ENCODE results near the gene RAB31.

DNA sequence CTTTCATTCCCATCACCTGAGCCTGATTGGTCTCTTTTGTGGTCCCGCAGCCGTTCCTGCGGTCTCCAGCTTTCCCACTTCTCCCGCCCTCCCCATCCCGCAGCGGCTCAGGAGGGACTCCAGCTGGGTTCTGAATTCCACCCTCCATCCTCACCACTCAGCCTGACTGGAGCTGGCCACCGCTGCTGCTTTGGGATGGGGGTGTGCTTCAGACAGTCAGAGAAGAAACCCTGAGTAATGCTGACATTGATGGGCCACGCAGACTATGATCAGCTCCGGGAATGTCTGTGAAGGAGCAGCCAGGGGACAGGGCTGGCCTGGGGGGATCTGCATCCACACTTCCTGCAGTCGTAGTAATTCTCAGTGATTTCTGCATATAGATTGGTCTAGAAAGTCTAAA is 131.8 kb downstream of the RAB31 start:
- no peak for TF ChIP-seq POLR2AphosphoS5 (IDR thresholded peaks at IDR 0.05; ENCODE audit: low read depth, low read length)
- no peak for TF ChIP-seq SIN3A (IDR thresholded peaks at IDR 0.05; ENCODE audit: borderline replicate concordance, insufficient read depth, low read depth, low read length)
- TF ChIP-seq, protein P1, sequence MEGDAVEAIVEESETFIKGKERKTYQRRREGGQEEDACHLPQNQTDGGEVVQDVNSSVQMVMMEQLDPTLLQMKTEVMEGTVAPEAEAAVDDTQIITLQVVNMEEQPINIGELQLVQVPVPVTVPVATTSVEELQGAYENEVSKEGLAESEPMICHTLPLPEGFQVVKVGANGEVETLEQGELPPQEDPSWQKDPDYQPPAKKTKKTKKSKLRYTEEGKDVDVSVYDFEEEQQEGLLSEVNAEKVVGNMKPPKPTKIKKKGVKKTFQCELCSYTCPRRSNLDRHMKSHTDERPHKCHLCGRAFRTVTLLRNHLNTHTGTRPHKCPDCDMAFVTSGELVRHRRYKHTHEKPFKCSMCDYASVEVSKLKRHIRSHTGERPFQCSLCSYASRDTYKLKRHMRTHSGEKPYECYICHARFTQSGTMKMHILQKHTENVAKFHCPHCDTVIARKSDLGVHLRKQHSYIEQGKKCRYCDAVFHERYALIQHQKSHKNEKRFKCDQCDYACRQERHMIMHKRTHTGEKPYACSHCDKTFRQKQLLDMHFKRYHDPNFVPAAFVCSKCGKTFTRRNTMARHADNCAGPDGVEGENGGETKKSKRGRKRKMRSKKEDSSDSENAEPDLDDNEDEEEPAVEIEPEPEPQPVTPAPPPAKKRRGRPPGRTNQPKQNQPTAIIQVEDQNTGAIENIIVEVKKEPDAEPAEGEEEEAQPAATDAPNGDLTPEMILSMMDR (IDR thresholded peaks at IDR 0.05) = no peak
- TF ChIP-seq, protein P2, sequence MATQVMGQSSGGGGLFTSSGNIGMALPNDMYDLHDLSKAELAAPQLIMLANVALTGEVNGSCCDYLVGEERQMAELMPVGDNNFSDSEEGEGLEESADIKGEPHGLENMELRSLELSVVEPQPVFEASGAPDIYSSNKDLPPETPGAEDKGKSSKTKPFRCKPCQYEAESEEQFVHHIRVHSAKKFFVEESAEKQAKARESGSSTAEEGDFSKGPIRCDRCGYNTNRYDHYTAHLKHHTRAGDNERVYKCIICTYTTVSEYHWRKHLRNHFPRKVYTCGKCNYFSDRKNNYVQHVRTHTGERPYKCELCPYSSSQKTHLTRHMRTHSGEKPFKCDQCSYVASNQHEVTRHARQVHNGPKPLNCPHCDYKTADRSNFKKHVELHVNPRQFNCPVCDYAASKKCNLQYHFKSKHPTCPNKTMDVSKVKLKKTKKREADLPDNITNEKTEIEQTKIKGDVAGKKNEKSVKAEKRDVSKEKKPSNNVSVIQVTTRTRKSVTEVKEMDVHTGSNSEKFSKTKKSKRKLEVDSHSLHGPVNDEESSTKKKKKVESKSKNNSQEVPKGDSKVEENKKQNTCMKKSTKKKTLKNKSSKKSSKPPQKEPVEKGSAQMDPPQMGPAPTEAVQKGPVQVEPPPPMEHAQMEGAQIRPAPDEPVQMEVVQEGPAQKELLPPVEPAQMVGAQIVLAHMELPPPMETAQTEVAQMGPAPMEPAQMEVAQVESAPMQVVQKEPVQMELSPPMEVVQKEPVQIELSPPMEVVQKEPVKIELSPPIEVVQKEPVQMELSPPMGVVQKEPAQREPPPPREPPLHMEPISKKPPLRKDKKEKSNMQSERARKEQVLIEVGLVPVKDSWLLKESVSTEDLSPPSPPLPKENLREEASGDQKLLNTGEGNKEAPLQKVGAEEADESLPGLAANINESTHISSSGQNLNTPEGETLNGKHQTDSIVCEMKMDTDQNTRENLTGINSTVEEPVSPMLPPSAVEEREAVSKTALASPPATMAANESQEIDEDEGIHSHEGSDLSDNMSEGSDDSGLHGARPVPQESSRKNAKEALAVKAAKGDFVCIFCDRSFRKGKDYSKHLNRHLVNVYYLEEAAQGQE (IDR thresholded peaks at IDR 0.05; ENCODE audit: insufficient read depth in 1 of 2, low read depth in 2 of 2, low read length in 1 of 2) = no peak
